Umbilical cord (tissue), 2 donors: ENCODE results near the gene HNRNPUL1. TPM values are rescaled to one million over a fixed set of nuclear protein-coding genes. Genes with fewer than 3 reads are reported as not detected.

ENCODE experiments used
- DNase-seq: peaks from one replicate; pipeline ENCODE4 v3.0.0-alpha.2; 2015; ENCODE audit warnings: low spot score
- total RNA-seq: library from RNA; depleted of rRNA; stranded (reverse); fragments of >200 nt; gene quantifications from one replicate; pipeline ENCODE4 v1.2.3, GENCODE V29; 2014; ENCODE audit warnings: low replicate concordance; ENCODE audit not compliant: insufficient read depth

HNRNPUL1 gene
- total RNA-seq, 1 donor from 2014 or later, result 56.8 TPM

DNA sequence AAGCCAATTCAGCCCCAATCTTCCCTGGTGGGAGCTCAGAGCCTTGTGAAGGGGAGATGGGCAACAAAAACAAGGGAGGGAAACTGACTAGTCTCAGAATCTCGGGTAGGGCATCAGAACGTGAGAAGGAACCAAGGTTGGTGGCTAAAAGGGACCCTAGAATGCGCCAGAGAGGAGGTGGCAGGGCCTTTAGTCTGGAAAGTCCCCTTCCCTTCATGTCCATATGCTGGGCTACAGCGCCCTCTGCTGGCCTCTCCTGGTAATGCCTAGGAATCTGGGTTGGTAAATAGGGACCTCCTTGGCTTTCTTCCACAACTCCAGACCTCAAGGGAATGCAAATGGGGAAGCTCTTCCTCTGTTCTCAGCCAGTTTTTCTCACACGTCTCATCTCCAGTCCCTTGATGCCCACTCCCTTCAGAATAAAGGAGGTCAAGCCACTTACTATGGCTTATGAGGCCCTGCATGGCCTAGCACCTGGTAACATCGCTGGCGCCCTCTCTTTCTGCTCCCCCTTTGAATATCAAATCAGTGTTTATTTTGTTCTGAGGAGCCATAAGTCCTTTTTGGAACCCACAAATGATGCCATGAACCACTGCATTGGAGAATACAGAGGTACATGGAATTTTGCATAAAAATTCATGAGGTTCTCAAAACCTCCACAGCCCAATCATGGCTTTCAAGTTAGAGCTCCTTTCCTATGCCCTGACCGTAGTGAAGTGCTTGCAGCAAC lies 44.4 kb downstream of the HNRNPUL1 start:
- DNase-seq, result peak; percentile 95

DNA sequence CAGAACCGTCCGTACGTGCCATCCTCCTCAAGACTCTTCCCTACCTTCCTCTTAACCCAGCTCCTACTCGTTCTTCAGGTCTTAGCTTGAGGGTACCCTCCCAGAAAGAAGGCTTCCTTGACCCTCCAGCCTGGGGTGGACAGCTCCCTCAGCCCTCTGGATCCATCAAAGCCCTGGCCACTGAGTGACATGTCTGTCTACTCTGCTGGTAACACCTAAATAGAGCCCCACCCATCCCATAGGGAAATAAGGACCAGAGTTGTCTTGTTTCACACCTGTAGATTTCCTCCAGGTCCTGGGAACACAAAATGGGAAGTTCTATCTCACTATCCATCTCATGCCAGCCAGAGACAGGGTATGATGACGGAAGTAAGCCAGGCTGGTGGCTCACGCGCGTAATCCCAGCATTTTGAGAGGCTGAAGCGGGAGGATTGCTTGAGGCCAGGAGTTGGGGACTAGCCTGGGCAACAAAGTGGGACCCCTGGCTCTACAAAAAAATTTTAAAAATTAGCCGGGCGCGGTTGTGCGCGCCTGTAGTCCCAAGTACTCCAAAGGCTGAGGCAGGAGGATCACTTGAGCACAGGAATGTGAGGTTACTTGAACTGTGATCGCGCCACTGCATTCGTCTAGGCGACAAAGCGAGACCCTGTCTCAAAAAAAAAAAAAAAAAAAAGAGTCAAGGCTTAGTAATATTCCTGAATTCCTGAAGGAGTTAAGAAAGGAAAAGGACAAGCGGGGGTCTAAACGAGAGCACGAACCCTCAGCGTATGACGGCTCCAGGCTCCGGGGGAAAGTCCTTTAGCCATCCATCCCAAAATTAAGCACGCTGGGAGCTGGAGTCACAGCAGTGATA lies 45.2 kb downstream of the HNRNPUL1 start:
- peak; percentile 35 for DNase-seq

DNA sequence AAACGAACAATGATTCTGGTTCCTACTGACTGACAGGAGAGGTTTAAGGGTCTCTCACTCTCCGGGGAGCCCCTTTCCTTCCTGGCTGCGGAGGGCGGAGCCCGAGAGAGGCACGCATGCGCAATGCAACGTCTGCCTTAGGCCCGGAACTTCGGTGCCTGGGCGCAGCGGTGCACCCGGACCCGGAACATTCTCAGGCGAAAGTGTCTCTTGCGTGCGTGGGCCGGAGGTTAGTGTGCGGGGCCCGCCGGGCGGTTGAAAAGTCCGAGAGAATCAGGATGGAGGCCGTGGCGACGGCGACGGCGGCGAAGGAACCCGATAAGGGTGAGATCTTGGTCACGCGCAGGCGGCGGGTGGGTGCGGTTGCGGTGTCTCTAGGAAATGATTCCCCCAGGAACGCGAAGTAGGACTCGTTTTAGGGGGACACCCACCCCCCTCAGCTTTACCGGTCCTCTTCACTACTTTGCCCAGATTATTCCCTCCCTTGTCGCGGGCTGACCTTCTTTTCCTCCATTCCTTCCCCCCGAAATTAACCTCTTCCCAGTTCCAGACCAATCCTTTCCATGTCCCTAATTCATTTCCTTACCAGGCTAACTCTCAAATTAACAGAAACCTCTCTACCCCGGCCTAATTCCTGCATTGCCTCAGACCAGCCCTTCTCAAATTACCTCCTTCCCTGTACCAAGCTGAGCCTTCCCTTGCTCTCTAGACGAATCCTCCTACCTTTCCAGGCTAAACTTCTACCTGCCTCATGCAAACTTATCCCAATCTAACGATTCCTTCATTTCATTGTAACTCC lies 46.1 kb downstream of the HNRNPUL1 start, which contains the start of gene CCDC97:
Gene CCDC97, plus strand, starts transcription at position 140 of the 799 bp plus-strand sequence. Its CDS starts 139 bp downstream, at position 279.
- DNase-seq, result peak; percentile 94

DNA sequence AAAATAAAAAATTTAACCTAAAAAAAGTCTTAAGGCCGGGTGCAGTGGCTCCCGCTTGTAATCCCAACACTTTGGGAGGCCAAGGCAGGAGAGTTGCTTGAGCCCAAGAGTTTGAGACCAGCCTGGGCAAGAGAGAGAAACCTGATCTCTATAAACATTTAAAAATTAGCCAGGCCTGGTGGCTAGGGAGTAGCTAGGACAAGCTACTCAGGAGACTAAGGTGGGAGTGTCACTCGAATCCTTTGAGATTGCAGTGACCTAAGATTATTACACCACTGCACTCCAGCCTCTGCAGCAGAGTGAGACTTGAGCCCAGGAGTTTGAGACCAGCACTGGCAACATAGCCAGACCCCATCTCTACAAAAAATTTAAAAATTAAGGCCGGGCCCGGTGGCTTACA lies 46.9 kb downstream of the HNRNPUL1 start:
- no peak for DNase-seq

DNA sequence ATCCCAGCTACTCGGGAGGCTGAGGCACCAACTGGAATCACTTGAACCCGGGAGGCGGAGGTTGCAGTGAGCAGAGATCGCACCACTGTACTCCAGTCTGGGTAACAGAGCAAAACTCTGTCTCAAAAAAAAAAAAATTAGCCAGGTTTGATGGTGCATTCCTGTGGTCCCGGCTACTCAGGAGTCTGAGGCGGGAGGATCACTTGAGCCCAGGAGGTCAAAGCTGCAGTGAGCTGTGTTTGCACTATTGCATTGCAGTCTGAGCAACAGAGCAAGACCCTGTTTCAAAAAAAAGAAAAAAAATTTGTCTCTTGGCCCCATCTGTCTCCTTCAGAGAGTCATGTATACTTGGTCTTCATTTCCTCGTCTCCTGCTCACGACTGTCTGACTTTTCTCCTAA lies 47.4 kb downstream of the HNRNPUL1 start:
- DNase-seq, result no peak

DNA sequence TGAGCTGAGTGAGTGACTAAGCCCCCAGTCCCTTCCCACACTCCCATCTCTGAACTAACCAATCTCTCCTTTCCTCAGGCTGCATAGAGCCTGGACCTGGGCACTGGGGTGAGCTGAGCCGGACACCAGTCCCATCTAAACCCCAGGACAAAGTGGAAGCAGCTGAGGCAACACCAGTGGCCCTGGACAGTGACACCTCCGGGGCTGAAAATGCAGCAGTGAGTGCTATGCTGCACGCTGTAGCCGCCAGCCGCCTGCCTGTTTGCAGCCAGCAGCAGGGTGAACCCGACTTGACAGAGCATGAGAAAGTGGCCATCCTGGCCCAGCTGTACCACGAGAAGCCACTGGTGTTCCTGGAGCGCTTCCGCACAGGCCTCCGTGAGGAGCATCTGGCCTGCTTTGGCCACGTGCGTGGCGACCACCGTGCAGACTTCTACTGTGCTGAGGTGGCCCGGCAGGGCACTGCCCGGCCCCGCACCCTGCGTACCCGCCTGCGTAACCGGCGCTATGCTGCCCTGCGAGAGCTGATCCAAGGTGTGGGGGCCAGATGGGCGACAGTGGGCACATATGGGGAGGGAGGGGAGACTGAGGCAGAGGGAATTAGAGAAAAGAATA lies 52.2 kb downstream of the HNRNPUL1 start:
- DNase-seq, result no peak

DNA sequence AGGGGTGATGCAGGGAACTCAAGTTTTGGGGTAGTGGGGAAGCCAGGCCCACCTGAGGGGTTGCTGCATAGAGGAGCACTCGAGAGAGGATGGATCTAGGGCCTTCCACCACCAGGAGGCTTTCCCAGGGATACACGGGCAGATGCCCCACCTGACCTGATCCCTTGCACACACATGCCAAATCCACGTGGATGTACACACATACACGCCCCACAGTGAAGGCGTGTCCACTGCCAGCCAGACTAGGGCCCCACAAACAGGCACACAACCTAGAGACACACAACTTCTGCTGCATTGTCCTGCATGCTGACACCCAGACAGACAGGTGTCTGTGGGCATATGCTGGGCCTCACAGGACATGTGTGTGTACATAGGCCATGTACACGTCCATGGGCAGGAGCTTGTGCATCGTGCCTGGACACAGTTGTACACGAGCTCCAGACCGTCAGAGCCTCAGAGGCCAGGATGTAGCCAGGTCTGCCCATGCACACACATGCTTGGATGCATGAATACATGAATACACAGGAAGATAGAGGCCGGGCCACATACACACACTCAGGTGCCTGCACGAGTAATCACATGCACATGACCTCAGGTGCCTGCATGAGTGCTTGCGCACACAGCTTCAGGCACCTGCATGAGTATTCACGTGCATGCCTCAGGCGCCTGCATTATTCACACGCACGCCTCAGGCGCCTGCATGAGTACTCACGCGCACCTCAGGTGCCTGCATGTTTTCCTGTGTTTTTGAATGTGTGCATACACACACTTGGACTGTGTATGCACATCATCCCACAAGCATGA lies 54.7 kb downstream of the HNRNPUL1 start:
- no peak for DNase-seq

DNA sequence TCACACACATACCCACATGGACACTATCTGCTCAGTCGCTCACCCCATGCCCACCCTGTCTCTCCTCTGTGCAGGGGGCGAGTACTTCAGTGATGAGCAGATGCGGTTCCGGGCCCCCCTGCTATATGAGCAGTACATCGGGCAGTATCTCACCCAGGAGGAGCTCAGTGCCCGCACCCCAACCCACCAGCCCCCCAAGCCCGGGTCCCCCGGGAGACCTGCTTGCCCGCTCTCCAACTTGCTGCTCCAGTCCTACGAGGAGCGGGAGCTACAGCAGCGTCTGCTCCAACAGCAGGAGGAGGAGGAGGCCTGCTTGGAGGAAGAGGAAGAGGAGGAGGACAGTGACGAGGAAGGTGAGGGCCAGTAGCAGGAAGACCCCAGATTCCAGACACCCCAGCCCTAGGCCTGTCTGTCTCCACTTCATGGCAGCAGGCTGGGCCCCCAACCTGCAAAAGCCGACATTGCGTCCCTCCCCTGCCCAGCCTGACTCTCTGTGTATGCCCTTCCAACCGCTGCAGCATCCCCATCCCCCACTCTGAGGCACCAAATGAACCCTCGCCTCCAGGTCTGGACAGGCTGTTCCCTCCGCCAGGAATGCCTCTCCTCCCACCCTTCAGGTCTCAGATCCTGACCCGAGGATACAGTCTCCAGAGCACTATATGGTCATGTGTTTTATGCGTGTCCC lies 55.5 kb downstream of the HNRNPUL1 start:
- no peak for DNase-seq

DNA sequence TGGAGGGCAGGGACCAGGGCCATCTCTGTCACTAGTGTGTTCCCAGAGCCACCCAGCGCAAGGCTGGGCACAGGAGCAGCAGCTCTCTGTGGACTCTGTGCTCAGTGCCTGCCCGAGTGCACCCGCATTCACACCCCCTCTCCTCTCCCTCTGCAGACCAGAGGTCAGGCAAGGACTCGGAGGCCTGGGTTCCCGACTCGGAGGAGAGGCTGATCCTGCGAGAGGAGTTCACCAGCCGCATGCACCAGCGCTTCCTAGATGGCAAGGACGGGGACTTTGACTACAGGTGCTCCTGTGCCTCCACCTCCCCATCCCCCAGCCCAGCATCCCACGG lies 56.0 kb downstream of the HNRNPUL1 start:
- no peak for DNase-seq

DNA sequence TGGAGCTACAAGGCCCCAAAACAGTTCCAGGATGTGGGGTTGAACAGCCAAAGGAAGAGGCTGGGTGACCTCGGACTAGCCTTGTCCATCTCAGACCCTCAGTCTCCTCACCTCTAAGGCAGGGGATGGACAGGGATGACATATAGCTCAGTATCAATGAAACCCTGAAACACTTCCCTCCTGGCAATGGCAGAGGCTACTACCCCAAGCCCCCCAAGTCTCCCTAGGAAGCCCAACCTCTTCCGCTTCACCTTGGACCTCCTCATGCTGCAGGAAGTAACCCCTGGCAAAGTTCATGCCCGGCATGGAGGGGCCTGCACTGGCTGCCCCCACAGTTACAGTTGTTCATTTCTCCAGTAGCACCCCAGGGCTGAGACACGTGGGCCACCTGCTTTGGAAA lies 56.4 kb downstream of the HNRNPUL1 start:
- no peak for DNase-seq

DNA sequence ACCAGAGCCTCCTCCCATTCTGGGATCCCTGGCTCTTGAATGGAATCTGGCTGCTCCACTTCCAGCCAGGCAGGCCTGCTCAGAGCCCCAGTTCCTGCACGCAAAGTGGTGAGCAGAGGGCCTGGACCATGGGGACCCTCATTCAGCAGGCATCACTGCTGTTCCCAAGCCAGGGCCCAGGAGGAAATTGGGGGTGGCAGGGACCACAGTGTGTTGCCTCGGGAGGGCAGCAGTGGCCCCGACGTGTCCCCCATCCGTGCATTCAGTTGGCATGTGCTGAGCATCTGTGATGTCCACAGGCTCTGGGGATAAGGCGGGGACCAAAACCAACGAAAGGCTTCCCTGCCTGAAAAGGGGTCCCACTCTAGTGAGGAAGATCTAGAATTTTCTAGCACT lies 57.0 kb downstream of the HNRNPUL1 start:
- no peak for DNase-seq

DNA sequence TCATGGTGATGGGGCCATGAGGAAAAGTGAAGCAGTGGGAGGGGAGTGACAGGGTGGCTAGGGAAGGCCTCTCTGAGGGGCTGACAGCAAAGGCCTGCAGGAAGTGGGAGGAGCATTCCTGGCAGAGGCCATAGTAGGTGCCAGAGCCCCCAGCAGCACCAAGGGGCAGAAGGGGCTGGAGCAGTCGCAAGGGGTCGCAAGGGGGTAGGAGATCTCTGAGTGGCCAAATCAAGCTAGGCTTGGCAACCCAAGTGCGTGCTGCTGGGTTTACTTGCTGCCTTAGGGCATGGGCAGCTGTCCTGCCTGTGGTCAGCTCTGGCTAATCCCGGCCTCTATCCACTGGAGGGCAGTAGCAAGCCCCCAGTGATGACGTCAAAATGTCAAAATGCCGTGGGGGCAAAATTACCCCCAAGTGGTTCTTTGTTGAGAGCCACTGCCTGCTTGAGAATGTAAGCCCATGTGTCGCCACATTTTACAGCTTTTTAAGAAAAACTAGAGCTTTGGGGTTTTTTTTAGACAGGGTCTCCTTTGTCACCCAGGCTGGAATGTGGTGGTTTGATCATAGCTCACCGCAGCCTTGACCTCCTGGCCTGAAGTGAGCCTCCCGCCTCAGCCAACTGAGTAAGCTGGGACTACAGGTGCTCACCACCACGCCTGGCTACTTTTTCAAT lies 57.6 kb downstream of the HNRNPUL1 start:
- DNase-seq, result peak; percentile 49

DNA sequence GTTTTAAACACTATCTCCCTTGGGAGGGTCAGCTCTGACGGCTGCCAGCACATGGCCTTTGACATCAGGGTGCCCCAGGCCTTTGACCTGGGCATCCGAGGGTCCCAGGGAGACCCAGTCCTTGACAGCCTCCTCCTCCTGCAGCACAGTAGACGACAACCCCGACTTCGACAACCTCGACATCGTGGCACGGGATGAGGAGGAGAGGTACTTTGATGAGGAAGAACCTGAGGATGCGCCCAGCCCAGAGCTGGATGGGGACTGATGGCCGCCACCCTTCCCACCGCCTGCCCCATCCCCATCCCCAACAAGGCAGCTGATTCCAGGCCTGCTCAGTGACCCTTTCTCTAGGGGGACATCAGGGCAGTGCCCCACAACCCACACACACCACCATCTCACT lies 58.3 kb downstream of the HNRNPUL1 start:
- DNase-seq, result no peak

DNA sequence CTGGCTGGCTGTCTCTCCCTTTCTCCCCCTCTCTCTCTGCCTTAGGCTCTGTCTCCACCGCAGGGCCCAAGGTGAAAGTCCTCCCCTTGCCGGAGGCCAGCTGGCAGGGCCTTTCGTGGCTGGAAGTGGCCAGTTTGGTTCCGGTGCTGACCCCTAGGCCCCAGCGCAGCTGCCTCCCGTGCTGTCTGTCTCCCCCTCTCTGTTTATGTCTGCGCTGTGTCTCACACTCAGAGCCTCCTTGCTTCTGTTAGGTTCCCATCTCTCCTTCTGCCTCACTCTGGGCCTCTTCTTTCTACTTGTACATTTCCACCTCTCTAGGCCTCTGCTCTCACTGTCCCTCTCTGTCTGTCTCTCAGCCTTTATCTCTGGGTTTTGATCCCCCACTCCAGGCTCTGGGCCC lies 58.9 kb downstream of the HNRNPUL1 start:
- no peak for DNase-seq

DNA sequence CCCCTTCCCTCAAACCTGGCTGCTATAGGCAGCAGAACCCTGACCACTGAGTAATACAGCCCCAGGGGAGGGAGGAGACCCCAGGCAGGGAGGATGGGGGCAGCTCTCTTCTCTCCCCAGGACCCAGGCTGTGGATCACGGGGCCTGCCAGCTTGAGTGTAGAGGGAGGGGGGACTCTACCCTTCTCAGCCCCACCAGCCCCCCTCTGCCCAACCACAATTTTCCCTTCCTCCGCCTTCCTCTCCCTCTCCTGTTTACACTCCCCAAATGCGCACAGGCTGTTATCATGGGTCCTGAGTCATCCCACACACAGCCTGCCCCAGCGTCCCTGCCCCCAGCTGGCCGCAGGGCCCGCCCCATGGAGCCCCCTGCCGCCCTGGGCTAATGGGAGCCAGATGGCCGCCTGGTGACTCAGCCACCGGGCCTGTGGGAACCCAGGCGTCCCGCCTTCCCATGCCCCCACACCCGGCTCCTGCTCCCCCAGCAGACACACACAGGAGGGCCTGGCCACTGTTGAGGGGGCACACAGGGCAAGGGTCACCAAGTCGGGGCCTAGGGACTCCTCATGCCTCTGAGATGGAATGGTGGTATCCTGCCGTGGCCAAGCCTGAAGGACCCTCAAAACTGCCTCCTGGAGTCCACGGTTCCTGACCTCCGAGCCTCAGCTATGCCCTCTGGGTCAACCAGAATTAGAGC lies 59.4 kb downstream of the HNRNPUL1 start:
- peak; percentile 94 for DNase-seq

DNA sequence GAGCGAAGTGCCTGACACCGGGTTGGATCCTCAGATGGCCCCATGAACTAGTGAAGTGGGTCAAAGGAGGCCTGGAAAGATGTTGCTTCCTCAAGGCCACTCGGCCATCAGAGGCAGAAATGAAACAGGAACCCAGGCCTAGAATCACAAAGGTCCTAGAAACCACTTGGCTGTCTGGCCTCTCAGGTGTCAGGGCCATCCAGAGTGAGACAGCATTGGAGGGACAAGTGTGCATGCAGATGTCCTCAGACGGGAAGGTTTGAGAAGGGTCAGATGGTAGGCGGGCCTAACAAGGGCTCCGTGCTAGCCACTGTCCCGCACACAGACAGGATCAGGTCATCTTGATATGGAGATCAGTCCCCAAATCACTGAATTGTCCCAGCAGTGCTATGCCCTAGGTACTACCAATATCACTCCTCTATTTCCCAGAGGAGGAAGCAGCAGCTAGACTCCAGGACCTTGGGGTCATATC lies 60.1 kb downstream of the HNRNPUL1 start:
- no peak for DNase-seq

DNA sequence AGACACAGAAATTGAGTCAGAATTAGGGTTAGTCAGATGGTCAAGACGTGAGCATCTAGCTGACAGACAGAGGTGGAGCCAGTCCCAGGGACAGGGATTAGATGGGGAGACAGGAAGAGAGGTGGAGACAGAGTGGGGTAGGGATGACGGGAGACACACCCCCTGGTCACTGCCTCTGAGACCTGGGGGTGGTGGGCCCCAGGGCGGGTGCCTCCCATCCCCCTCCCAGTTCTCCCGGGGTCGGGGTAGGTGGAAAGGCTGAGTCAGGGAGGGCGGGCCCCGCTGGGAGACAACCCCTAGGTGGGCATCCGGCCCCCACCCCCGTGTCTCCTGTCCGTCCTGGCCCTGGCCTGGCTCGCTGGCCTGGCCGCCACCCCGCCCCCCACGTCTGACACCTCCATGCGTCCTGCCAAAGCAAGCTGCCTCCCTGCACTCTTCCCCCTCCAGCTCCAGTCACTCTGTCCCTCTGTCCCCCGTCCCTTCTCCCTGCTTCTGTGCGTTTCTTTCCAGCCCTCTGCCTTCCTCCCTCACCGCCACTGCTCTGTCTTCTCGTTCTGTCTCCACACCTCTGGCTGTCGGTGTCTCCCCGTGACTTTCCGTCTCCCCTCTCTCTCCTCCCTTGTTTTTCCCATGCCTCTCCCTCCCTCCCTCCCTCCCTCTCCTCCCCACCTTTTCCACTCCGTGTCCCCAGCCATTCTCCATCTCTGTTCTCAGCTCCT lies 60.9 kb downstream of the HNRNPUL1 start:
- peak; percentile 85 for DNase-seq

DNA sequence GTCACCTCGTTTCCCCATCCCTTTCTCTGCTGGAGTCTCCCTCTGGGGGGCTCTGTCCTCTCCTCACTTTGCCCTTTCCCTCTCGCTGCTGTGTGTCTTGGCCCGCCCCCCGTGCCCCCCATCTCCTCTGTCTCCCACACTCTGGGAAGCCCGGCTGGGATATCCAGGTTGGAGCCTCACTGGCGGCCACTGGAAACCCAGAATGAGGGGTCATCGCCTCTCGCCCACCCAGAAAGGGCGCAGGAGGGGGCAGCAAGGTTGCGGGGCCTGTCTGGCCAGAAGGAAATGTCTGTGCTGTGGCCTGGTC lies 61.4 kb downstream of the HNRNPUL1 start:
- no peak for DNase-seq
